WTC11 (cell line): ENCODE measurements around the gene C1orf174. TPM values are rescaled to one million over a fixed set of nuclear protein-coding genes. Genes with fewer than 3 reads are reported as not detected.

Source experiments
- ATAC-seq: fragments of 200-7000 bp; cut with Tn5 transposase; 2 replicates; pipeline ENCODE4 v1.10.0; 2021; ENCODE audit warnings: mild to moderate bottlenecking, moderate library complexity
- CTCF ChIA-PET: fragments of 300-600 bp; sonication (Branson Sonifier 250); formaldehyde crosslinking; loops from one replicate; lab custom pipeline; 2021; ENCODE audit warnings: antibody characterized with exemption; lab: Charles Lee
- POLR2A ChIA-PET: fragments of 350-600 bp; sonication (Branson Sonifier 250); formaldehyde crosslinking; loops from one replicate; lab custom pipeline; 2021; ENCODE audit warnings: antibody characterized with exemption; lab: Charles Lee
- DNase-seq: peaks from one replicate; pipeline ENCODE4 v3.0.0; 2021; ENCODE audit warnings: low spot score
- H3K27ac Mint-ChIP-seq: 2 replicates; pipeline ENCODE4 v1.8.0; 2021; ENCODE audit warnings: mixed read lengths
- H3K27me3 Mint-ChIP-seq: 2 replicates; pipeline ENCODE4 v1.8.0; 2021; ENCODE audit warnings: low read depth, mild to moderate bottlenecking, moderate library complexity, mixed read lengths
- H3K36me3 Mint-ChIP-seq: 2 replicates; pipeline ENCODE4 v1.8.0; 2021; ENCODE audit warnings: mixed read lengths
- H3K4me1 Mint-ChIP-seq: 2 replicates; pipeline ENCODE4 v1.8.0; 2022; ENCODE audit warnings: mixed read lengths
- H3K4me3 Mint-ChIP-seq: 2 replicates; pipeline ENCODE4 v1.8.0; 2021; ENCODE audit warnings: mild to moderate bottlenecking, moderate library complexity, mixed read lengths
- H3K9me3 Mint-ChIP-seq: 2 replicates; pipeline ENCODE4 v1.8.0; 2021; ENCODE audit warnings: mixed read lengths
- CREB1 ChIP-seq: sonication (generic); formaldehyde crosslinking; IDR thresholded peaks from 2 replicates; pipeline ENCODE4 v1.8.0; 2023; ENCODE audit warnings: mild to moderate bottlenecking, missing genetic modification reagents
- GABPB1 ChIP-seq: sonication (generic); formaldehyde crosslinking; IDR thresholded peaks from 2 replicates; pipeline ENCODE4 v1.8.1; 2023; ENCODE audit warnings: mild to moderate bottlenecking, missing genetic modification reagents
- GRHL2 ChIP-seq: fragments of 250-450 bp; sonication (Bioruptor Pico); IDR thresholded peaks from 2 replicates; pipeline ENCODE4 v1.8.0; 2022; ENCODE audit warnings: mild to moderate bottlenecking, moderate library complexity; ENCODE audit not compliant: insufficient replicate concordance, severe bottlenecking
- IRF2 ChIP-seq: sonication (generic); formaldehyde crosslinking; IDR thresholded peaks from 2 replicates; pipeline ENCODE4 v1.8.0; 2022; ENCODE audit warnings: low read depth, missing genetic modification reagents, borderline replicate concordance
- NFATC4 ChIP-seq: fragments of 250-450 bp; sonication (Bioruptor Pico); IDR thresholded peaks from 2 replicates; pipeline ENCODE4 v1.9.0; 2021; ENCODE audit warnings: mild to moderate bottlenecking
- OVOL2 ChIP-seq: fragments of 250-450 bp; sonication (Bioruptor Pico); IDR thresholded peaks from 2 replicates; pipeline ENCODE4 v1.9.0; 2021; ENCODE audit warnings: mild to moderate bottlenecking, borderline replicate concordance
- SMAD3 ChIP-seq: sonication (generic); formaldehyde crosslinking; IDR thresholded peaks from 2 replicates; pipeline ENCODE4 v1.8.0; 2022; ENCODE audit warnings: missing genetic modification reagents, mild to moderate bottlenecking, borderline replicate concordance
- TEAD1 ChIP-seq: sonication (generic); formaldehyde crosslinking; IDR thresholded peaks from 2 replicates; pipeline ENCODE4 v1.8.0; 2022; ENCODE audit warnings: mild to moderate bottlenecking, missing genetic modification reagents
- TEAD4 ChIP-seq: sonication (generic); formaldehyde crosslinking; IDR thresholded peaks from 2 replicates; pipeline ENCODE4 v1.8.0; 2022; ENCODE audit warnings: mild to moderate bottlenecking, missing genetic modification reagents
- ZBTB21 ChIP-seq: sonication (generic); formaldehyde crosslinking; IDR thresholded peaks from 2 replicates; pipeline ENCODE4 v1.8.1; 2023; ENCODE audit warnings: mild to moderate bottlenecking, missing genetic modification reagents, borderline replicate concordance
- ZNF219 ChIP-seq: sonication (generic); formaldehyde crosslinking; IDR thresholded peaks from 2 replicates; pipeline ENCODE4 v1.8.0; 2023; ENCODE audit warnings: missing genetic modification reagents, mild to moderate bottlenecking, borderline replicate concordance
- total RNA-seq: library from RNA; stranded (reverse); gene quantifications from 3 replicates; pipeline ENCODE4 v1.2.3, GENCODE V29; 2021
- TF ChIP-seq, protein P1 (sequence below): sonication (generic); formaldehyde crosslinking; IDR thresholded peaks from 2 replicates; pipeline ENCODE4 v1.8.0; 2022; ENCODE audit warnings: mild to moderate bottlenecking, missing genetic modification reagents
- TF ChIP-seq, protein P2 (sequence below): fragments of 250-450 bp; sonication (Bioruptor Pico); IDR thresholded peaks from 2 replicates; pipeline ENCODE4 v1.9.0; 2021; ENCODE audit warnings: mild to moderate bottlenecking
- TF ChIP-seq, protein P3 (sequence below): sonication (generic); formaldehyde crosslinking; IDR thresholded peaks from 2 replicates; pipeline ENCODE4 v1.8.0; 2022; ENCODE audit warnings: missing genetic modification reagents
- TF ChIP-seq, protein P4 (sequence below): sonication (generic); formaldehyde crosslinking; conservative IDR thresholded peaks from 2 replicates; pipeline ENCODE4 v1.8.1; 2023; ENCODE audit warnings: mild to moderate bottlenecking, low read depth, missing genetic modification reagents, moderate library complexity
- TF ChIP-seq, protein P5 (sequence below): sonication (generic); formaldehyde crosslinking; IDR thresholded peaks from 2 replicates; pipeline ENCODE4 v1.8.0; 2022; ENCODE audit warnings: mild to moderate bottlenecking, missing genetic modification reagents
- TF ChIP-seq, protein P6 (sequence below): sonication (generic); formaldehyde crosslinking; IDR thresholded peaks from 2 replicates; pipeline ENCODE4 v1.8.1; 2023; ENCODE audit warnings: mild to moderate bottlenecking, moderate library complexity, missing genetic modification reagents
- TF ChIP-seq, protein P7 (sequence below): fragments of 250-450 bp; sonication (Bioruptor Pico); IDR thresholded peaks from 2 replicates; pipeline ENCODE4 v1.9.0; 2021; ENCODE audit warnings: mild to moderate bottlenecking, borderline replicate concordance

The C1orf174 gene
- total RNA-seq, 1 experiment from 2014 or later: 24.2 TPM

DNA sequence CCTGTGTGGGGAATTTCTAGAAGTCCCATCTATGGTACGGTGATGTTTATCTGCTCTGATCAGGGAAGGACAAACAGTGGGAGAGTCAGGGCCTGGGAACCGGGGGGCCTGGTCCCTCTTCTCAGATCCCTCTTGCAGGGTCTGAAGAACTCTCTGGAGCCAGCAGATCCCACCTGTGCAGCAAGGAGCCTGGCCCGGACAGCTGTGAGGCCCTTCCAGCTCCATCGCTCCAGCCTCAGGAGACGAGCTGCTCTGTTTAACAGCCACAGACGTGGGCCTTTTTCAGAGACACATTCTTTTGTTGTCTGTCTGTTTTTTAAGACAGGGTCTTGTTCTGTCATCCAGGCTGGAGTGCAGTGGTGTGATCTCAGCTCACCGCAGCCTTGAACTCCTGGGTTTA lies 14.5 kb downstream of the C1orf174 start:
- Mint-ChIP-seq H3K36me3 (peaks cover 32% of the 10 kb centered on the region), H3K27me3 (no peaks in the 10 kb centered on the region), H3K27ac (no peak overlapping the region), H3K4me1 (no peaks in the 10 kb centered on the region), H3K9me3 (no peaks in the 10 kb centered on the region), H3K4me3 (no peak overlapping the region)
- ChIA-PET CTCF (interaction anchor here (1.3 kb wide), 1 partner anchor 27 kb away, joined by 6 read pairs; no protein-coding TSS in a partner anchor), POLR2A (no interaction called here)
- ATAC-seq (no peak), DNase-seq (no peak)
- TF ChIP-seq, protein P1, sequence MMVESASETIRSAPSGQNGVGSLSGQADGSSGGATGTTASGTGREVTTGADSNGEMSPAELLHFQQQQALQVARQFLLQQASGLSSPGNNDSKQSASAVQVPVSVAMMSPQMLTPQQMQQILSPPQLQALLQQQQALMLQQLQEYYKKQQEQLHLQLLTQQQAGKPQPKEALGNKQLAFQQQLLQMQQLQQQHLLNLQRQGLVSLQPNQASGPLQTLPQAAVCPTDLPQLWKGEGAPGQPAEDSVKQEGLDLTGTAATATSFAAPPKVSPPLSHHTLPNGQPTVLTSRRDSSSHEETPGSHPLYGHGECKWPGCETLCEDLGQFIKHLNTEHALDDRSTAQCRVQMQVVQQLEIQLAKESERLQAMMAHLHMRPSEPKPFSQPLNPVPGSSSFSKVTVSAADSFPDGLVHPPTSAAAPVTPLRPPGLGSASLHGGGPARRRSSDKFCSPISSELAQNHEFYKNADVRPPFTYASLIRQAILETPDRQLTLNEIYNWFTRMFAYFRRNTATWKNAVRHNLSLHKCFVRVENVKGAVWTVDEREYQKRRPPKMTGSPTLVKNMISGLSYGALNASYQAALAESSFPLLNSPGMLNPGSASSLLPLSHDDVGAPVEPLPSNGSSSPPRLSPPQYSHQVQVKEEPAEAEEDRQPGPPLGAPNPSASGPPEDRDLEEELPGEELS (CRISPR knock-in tag): no peak
- TF ChIP-seq TEAD1 (CRISPR knock-in tag): no peak
- no peak for TF ChIP-seq OVOL2 (CRISPR knock-in tag)
- no peak for TF ChIP-seq TEAD4 (CRISPR knock-in tag)
- TF ChIP-seq, protein P2, sequence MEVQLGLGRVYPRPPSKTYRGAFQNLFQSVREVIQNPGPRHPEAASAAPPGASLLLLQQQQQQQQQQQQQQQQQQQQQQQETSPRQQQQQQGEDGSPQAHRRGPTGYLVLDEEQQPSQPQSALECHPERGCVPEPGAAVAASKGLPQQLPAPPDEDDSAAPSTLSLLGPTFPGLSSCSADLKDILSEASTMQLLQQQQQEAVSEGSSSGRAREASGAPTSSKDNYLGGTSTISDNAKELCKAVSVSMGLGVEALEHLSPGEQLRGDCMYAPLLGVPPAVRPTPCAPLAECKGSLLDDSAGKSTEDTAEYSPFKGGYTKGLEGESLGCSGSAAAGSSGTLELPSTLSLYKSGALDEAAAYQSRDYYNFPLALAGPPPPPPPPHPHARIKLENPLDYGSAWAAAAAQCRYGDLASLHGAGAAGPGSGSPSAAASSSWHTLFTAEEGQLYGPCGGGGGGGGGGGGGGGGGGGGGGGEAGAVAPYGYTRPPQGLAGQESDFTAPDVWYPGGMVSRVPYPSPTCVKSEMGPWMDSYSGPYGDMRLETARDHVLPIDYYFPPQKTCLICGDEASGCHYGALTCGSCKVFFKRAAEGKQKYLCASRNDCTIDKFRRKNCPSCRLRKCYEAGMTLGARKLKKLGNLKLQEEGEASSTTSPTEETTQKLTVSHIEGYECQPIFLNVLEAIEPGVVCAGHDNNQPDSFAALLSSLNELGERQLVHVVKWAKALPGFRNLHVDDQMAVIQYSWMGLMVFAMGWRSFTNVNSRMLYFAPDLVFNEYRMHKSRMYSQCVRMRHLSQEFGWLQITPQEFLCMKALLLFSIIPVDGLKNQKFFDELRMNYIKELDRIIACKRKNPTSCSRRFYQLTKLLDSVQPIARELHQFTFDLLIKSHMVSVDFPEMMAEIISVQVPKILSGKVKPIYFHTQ: no peak
- TF ChIP-seq, protein P3, sequence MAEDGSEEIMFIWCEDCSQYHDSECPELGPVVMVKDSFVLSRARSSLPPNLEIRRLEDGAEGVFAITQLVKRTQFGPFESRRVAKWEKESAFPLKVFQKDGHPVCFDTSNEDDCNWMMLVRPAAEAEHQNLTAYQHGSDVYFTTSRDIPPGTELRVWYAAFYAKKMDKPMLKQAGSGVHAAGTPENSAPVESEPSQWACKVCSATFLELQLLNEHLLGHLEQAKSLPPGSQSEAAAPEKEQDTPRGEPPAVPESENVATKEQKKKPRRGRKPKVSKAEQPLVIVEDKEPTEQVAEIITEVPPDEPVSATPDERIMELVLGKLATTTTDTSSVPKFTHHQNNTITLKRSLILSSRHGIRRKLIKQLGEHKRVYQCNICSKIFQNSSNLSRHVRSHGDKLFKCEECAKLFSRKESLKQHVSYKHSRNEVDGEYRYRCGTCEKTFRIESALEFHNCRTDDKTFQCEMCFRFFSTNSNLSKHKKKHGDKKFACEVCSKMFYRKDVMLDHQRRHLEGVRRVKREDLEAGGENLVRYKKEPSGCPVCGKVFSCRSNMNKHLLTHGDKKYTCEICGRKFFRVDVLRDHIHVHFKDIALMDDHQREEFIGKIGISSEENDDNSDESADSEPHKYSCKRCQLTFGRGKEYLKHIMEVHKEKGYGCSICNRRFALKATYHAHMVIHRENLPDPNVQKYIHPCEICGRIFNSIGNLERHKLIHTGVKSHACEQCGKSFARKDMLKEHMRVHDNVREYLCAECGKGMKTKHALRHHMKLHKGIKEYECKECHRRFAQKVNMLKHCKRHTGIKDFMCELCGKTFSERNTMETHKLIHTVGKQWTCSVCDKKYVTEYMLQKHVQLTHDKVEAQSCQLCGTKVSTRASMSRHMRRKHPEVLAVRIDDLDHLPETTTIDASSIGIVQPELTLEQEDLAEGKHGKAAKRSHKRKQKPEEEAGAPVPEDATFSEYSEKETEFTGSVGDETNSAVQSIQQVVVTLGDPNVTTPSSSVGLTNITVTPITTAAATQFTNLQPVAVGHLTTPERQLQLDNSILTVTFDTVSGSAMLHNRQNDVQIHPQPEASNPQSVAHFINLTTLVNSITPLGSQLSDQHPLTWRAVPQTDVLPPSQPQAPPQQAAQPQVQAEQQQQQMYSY (CRISPR knock-in tag): no peak
- TF ChIP-seq, protein P4, sequence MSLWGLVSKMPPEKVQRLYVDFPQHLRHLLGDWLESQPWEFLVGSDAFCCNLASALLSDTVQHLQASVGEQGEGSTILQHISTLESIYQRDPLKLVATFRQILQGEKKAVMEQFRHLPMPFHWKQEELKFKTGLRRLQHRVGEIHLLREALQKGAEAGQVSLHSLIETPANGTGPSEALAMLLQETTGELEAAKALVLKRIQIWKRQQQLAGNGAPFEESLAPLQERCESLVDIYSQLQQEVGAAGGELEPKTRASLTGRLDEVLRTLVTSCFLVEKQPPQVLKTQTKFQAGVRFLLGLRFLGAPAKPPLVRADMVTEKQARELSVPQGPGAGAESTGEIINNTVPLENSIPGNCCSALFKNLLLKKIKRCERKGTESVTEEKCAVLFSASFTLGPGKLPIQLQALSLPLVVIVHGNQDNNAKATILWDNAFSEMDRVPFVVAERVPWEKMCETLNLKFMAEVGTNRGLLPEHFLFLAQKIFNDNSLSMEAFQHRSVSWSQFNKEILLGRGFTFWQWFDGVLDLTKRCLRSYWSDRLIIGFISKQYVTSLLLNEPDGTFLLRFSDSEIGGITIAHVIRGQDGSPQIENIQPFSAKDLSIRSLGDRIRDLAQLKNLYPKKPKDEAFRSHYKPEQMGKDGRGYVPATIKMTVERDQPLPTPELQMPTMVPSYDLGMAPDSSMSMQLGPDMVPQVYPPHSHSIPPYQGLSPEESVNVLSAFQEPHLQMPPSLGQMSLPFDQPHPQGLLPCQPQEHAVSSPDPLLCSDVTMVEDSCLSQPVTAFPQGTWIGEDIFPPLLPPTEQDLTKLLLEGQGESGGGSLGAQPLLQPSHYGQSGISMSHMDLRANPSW: no peak

DNA sequence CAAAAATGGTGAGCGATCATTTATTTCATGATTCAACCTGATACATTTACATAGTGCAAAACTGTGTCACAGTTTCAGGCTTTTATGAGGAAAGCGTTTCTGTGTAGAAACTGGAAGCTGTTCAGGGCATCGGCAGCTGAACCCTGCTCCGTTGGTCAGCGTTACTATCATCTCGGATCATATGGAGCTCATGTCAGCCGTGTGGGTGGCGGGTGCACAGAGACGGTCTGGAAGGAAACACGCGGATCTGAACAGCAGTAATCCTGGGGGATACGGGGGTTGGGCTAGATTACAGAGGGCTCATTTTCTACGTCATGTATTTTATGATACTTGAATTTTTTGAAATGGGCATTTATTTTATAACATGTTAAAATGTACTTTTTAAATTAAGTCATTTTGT lies 15.1 kb downstream of the C1orf174 start:
- CTCF ChIA-PET: no interaction called here
- POLR2A ChIA-PET: no interaction called here
- Mint-ChIP-seq H3K4me1 (no peaks in the 10 kb centered on the region), H3K36me3 (peaks cover 26% of the 10 kb centered on the region), H3K27ac (no peak overlapping the region), H3K4me3 (no peak overlapping the region), H3K27me3 (no peaks in the 10 kb centered on the region), H3K9me3 (no peaks in the 10 kb centered on the region)
- DNase-seq (no peak), ATAC-seq (no peak)
- TF ChIP-seq, protein P5, sequence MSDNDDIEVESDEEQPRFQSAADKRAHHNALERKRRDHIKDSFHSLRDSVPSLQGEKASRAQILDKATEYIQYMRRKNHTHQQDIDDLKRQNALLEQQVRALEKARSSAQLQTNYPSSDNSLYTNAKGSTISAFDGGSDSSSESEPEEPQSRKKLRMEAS: no peak
- TF ChIP-seq CREB1 (CRISPR knock-in tag) (no peak), GRHL2 (CRISPR knock-in tag) (no peak), ZBTB21 (no peak), SMAD3 (CRISPR knock-in tag) (no peak), ZNF219 (CRISPR knock-in tag) (no peak), IRF2 (CRISPR knock-in tag) (no peak), GABPB1 (CRISPR knock-in tag) (no peak), NFATC4 (no peak)
- TF ChIP-seq, protein P6, sequence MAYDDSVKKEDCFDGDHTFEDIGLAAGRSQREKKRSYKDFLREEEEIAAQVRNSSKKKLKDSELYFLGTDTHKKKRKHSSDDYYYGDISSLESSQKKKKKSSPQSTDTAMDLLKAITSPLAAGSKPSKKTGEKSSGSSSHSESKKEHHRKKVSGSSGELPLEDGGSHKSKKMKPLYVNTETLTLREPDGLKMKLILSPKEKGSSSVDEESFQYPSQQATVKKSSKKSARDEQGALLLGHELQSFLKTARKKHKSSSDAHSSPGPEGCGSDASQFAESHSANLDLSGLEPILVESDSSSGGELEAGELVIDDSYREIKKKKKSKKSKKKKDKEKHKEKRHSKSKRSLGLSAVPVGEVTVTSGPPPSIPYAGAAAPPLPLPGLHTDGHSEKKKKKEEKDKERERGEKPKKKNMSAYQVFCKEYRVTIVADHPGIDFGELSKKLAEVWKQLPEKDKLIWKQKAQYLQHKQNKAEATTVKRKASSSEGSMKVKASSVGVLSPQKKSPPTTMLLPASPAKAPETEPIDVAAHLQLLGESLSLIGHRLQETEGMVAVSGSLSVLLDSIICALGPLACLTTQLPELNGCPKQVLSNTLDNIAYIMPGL (CRISPR knock-in tag): no peak
- TF ChIP-seq, protein P7, sequence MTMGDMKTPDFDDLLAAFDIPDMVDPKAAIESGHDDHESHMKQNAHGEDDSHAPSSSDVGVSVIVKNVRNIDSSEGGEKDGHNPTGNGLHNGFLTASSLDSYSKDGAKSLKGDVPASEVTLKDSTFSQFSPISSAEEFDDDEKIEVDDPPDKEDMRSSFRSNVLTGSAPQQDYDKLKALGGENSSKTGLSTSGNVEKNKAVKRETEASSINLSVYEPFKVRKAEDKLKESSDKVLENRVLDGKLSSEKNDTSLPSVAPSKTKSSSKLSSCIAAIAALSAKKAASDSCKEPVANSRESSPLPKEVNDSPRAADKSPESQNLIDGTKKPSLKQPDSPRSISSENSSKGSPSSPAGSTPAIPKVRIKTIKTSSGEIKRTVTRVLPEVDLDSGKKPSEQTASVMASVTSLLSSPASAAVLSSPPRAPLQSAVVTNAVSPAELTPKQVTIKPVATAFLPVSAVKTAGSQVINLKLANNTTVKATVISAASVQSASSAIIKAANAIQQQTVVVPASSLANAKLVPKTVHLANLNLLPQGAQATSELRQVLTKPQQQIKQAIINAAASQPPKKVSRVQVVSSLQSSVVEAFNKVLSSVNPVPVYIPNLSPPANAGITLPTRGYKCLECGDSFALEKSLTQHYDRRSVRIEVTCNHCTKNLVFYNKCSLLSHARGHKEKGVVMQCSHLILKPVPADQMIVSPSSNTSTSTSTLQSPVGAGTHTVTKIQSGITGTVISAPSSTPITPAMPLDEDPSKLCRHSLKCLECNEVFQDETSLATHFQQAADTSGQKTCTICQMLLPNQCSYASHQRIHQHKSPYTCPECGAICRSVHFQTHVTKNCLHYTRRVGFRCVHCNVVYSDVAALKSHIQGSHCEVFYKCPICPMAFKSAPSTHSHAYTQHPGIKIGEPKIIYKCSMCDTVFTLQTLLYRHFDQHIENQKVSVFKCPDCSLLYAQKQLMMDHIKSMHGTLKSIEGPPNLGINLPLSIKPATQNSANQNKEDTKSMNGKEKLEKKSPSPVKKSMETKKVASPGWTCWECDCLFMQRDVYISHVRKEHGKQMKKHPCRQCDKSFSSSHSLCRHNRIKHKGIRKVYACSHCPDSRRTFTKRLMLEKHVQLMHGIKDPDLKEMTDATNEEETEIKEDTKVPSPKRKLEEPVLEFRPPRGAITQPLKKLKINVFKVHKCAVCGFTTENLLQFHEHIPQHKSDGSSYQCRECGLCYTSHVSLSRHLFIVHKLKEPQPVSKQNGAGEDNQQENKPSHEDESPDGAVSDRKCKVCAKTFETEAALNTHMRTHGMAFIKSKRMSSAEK (CRISPR knock-in tag): no peak
